HTR-8/SVneo (cell line): ENCODE results near the gene SDCBP2.

Experiments used
- DNase-seq: peaks from one replicate; pipeline ENCODE4 v3.0.0; 2011; ENCODE audit warnings: low spot score, mixed read lengths; ENCODE audit not compliant: insufficient read length
- FAIRE-seq: peaks from 2 replicates; lab custom pipeline; 2011; peaks lifted over from hg19 to GRCh38; lab: Jason Lieb, UNC

SDCBP2 gene, protein sequence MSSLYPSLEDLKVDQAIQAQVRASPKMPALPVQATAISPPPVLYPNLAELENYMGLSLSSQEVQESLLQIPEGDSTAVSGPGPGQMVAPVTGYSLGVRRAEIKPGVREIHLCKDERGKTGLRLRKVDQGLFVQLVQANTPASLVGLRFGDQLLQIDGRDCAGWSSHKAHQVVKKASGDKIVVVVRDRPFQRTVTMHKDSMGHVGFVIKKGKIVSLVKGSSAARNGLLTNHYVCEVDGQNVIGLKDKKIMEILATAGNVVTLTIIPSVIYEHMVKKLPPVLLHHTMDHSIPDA

GRCh38 chr20:1328680-1329330 lies at the start of gene SDCBP2:
Gene SDCBP2 (minus strand): TSS chr20:1329139. CDS start chr20:1320416, 8,723 bp downstream.
- FAIRE-seq, result no peak
- no peak for DNase-seq

DNA sequence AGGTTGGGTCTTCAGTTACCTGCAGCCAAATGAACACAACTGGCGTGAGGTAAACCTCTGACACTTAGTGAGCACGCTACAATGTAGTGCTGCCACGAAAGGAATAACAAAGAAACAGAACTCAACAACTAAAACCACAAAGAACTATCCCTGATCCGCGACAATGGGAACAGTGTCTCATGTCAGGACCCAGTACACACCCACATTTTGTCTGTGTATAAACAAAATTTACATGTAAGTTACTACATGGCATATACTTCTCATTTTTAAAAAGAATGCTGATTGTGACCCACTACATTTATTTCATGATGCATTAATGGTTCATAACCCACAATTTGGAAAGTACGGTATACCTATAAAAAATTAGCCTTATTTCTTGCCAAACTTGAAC lies 49.8 kb upstream of the SDCBP2 start:
- DNase-seq (no peak), FAIRE-seq (no peak)

- FAIRE-seq (no peak), DNase-seq (no peak)
These were observed 49.2 kb upstream of the SDCBP2 start for GRCh38 chr20:1377984-1378734.

GRCh38 chr20:1377341-1377871 lies 48.5 kb upstream of the SDCBP2 start:
- FAIRE-seq, result no peak
- DNase-seq, result no peak

DNA sequence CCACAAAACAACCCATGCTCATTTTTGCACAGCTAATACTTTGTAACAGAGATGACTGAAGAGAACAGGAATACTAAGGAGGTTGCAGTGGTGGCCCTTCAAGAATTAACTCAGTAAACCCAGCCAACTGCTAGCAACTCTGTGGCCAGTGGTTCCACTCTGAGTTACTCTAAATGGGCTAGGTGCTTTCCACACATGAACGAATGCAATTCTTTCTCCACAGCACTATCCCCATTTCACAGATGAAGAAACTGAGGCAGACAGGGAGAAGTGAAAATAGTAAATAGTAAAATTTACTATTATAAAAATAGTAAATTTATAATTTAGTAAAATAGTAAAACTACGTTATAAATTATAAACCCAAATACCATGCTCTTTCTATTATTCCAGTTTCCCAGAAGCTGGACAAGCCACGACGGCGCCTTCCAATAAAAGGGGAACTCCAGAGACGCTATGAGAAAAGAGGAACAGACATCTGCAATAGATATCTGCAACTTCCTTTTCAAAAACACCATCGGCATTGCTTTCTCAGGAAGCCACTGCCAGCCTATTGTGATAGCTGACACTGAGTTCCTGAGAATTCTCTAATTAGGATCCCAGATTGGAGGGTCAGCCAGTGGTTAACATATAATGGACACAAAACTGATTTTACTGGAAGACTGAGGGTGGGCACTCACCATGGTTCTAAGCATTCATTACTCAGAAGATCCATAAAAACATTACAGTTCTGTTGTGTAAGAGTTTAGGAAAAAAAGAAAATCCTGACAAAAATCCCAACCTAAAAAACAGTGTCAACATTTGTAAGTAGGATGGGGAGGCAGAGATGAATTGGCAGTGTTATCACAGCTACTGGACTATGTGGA lies 47.7 kb upstream of the SDCBP2 start:
- FAIRE-seq, result no peak
- DNase-seq, result no peak

DNA sequence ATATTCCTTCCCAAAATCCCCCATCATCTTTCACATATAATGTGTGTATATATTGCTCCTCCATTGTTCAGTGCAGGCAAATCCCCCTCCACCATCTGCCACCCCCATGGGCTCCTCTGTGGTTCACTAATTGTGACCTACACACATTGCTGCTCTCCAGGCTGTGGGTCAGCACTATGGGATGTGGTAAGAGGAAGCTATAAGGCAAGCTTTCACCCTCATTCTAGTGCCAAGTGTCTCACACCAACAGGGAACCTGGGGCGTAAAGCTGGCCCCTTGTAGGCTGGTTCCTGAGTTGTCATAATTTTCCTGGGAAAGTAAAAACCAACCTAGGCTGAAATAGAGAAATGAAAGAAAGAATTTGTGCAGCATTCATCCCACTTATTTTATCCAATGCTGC lies 47.1 kb upstream of the SDCBP2 start:
- FAIRE-seq (no peak), DNase-seq (no peak)

- FAIRE-seq (no peak), DNase-seq (peak; percentile 73)
These were observed 46.6 kb upstream of the SDCBP2 start for GRCh38 chr20:1375515-1375914.

GRCh38 chr20:1374246-1374645 lies 45.3 kb upstream of the SDCBP2 start:
- DNase-seq, result no peak
- no peak for FAIRE-seq

GRCh38 chr20:1373614-1374013 lies 44.7 kb upstream of the SDCBP2 start:
- DNase-seq (no peak), FAIRE-seq (no peak)

- DNase-seq (no peak), FAIRE-seq (no peak)
These were observed 44.1 kb upstream of the SDCBP2 start for GRCh38 chr20:1373036-1373435.

DNA sequence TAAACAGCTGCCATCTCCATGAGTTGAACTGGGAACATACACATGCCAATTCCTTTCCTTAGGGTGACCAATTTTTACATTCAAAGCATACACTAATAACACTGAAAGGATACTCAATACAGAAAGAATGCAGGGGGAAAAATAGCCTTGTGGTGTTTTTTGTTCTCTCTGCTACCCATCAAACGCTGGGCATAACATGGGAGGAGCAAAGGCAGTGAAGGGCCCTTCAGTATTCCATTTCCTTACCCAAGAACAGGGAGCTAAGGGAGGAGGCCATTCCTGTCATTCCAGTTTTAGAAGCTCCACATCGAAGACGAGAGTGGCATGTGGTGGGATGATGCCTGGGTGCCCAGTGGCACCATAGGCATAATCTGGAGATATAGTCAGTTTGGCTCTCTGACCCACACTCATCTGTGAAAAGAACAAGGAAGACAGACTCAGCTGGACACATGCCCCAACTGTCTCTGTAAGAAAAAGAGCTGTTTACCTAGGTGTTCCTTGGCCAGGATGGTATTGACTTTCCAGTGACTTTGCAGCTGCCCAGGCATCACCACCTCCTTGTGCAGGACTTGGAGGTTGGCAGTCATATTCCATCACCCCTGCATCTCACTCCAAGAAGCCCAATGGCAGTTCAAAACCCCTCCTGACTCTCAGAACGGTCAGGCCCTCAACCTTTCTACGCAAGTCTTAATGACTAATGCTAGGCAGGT lies 43.0 kb upstream of the SDCBP2 start:
- FAIRE-seq (no peak), DNase-seq (no peak)

DNA sequence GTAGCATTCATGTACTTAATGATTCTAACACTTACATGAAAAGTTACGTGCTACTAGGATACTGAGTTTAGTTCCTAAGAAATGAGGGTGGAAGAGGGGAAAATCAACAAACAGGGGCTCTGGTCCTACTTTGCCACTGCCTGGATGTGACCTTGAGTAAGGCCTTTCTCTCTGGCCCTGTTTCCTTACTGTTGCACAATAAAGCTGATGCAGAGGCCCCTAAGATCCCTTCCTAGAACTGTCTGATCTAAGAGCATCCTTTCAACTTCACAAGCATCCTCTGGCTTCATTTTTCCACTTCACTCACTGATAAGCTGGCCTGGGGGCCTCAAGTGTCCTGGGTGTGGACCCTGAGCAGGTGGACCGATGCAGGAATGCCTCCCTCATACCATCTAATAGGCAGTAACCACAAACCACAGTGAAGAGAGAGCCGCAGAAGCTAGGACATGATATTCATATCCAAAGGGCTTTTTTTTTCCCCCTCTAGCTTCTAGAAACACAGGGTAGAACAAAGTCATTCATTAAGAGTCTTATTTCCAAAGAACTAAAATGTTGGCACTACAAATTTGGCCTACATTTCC lies 42.4 kb upstream of the SDCBP2 start:
- FAIRE-seq (no peak), DNase-seq (no peak)

GRCh38 chr20:1370548-1371110 lies 41.7 kb upstream of the SDCBP2 start:
- no peak for FAIRE-seq
- DNase-seq, result no peak

DNA sequence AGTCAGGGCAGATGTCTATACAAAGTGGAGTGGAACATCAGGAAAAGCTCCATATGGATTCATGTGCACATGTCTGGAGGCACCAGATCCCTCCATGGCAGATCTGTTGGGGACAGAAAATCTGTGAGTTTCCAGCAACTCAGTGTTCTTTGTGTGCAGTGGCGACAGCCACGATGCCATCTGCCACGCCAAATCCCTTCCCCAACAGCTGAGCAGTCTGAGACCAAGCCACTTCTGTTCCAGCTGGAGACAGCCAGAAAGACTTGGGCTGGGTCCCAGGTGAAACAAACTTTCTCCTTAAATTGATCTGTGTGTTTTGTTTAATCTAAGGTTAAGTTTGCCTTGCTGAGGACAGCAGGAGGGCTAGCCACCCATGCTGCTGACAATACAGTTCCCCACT lies 41.0 kb upstream of the SDCBP2 start:
- FAIRE-seq (no peak), DNase-seq (no peak)

DNA sequence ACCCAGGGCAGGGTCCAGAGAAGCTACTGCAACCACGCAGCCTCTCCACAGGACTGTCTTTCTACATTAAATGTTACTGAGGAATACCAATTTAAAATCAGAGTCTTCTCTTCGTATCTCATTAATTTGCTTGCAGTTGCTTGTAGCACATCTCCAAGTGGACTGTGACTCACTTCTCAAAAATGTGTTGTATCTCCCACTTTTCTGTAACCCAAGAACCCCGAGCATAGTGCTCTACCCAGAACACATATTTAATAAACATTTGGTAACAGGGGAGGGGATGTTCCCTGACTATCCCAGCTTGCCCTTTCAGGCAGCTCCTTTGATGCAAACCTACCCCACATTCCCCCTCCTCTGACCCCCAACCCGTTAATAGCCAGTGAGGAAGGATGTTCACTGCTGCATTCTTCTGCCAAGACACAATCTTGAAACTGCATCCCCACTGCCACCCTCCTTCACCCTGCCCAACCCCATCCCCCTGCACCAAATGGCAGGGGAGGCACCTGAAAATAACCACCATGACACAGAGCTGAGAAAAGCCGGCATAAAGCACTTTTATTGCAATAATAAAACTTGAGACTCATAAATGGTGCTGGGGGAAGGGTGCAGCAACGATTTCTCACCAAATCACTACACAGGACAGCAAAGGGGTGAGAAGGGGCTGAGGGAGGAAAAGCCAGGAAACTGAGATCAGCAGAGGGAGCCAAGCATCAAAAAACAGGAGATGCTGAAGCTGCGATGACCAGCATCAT lies 39.7 kb upstream of the SDCBP2 start:
- DNase-seq, result peak; percentile 37

GRCh38 chr20:1367479-1367878 lies 38.5 kb upstream of the SDCBP2 start:
- no peak for DNase-seq
- no peak for FAIRE-seq

More for the DNA sequence above, 39.7 kb upstream of the SDCBP2 start:
- FAIRE-seq, result peak; percentile 81

GRCh38 chr20:1364106-1364505 lies 35.2 kb upstream of the SDCBP2 start:
- no peak for FAIRE-seq
- DNase-seq, result no peak

GRCh38 chr20:1363522-1363921 lies 34.6 kb upstream of the SDCBP2 start:
- no peak for FAIRE-seq
- no peak for DNase-seq
